GM12878 (cell line): ENCODE results near the gene TMEM192. TPM values are rescaled to one million over a fixed set of nuclear protein-coding genes. Genes with fewer than 3 reads are reported as not detected.

ENCODE experiments used
- ATAC-seq: fragments of 200-7000 bp; cut with Tn5 transposase; 3 replicates; pipeline ENCODE4 v1.9.1; 2020; ENCODE audit warnings: mild to moderate bottlenecking, moderate library complexity
- BruUV-seq: library from RNA; stranded (reverse); fragments of 400-500 nt; replicated peaks from 2 replicates; lab custom pipeline; 2021; lab: Mats Ljungman, UMichigan
- CTCF ChIA-PET: fragments of 300-600 bp; sonication (Branson Sonifier 250); formaldehyde crosslinking; extraction: SDS; loops from one replicate; lab custom pipeline; 2021; ENCODE audit warnings: inconsistent platforms; lab: Yijun Ruan, JAX
- POLR2A ChIA-PET: fragments of 350-600 bp; formaldehyde crosslinking; extraction: SDS; loops from one replicate; lab custom pipeline; 2021; ENCODE audit warnings: inconsistent platforms; lab: Charles Lee
- RAD21 ChIA-PET: fragments of 300-600 bp; sonication (Branson Sonifier 250); formaldehyde crosslinking; loops from one replicate; lab custom pipeline; 2023; ENCODE audit warnings: antibody characterized with exemption; ENCODE audit not compliant: unreplicated experiment; lab: Charles Lee
- SMC1A ChIA-PET: fragments of 300-600 bp; sonication (Branson Sonifier 250); formaldehyde crosslinking; loops from one replicate; lab custom pipeline; 2023; ENCODE audit not compliant: unreplicated experiment, uncharacterized antibody; lab: Charles Lee
- DNase-seq: peaks from one replicate; pipeline ENCODE4 v3.0.0-alpha.2; 2011; ENCODE audit warnings: low read depth, low spot score
- FAIRE-seq: peaks from 3 replicates; lab custom pipeline; 2011; peaks lifted over from hg19 to GRCh38; lab: Jason Lieb, UNC
- H2AFZ ChIP-seq: 2 replicates; pipeline ENCODE4 v1.6.0; 2011; ENCODE audit warnings: low read depth, low read length, control low read depth; ENCODE audit not compliant: control insufficient read depth
- H3K27ac ChIP-seq: 2 replicates; pipeline ENCODE4 v1.5.1; 2011; ENCODE audit warnings: control low read depth; ENCODE audit not compliant: control insufficient read depth, insufficient read depth
- H3K27me3 ChIP-seq, 2 experiments: replicated peaks in 1 of 2; 2 replicates each; pipeline versions ENCODE4 v1.6.0 to v1.6.1; 2011; ENCODE audit warnings: low read length in 1 of 2; ENCODE audit not compliant: control insufficient read depth in 2 of 2, insufficient read depth in 2 of 2
- H3K36me3 ChIP-seq, 2 experiments: 2 replicates each; pipeline ENCODE4 v1.5.1; 2011; ENCODE audit warnings: low read length in 1 of 2; ENCODE audit not compliant: control insufficient read depth in 2 of 2, insufficient read depth in 2 of 2
- H3K4me1 ChIP-seq: 2 replicates; pipeline ENCODE4 v1.6.1; 2011; ENCODE audit warnings: mild to moderate bottlenecking, low read length, moderate library complexity, mixed read lengths; ENCODE audit not compliant: control insufficient read depth, insufficient read depth
- H3K4me2 ChIP-seq: 2 replicates; pipeline ENCODE4 v1.6.0; 2011; ENCODE audit warnings: control low read depth; ENCODE audit not compliant: control insufficient read depth, insufficient read depth
- H3K4me3 ChIP-seq: fragments of 200-600 bp; sonication (generic); 2 replicates; pipeline ENCODE4 v1.5.1; 2016
- H3K79me2 ChIP-seq: 2 replicates; pipeline ENCODE4 v1.6.0; 2011; ENCODE audit warnings: low read length; ENCODE audit not compliant: control insufficient read depth, insufficient read depth
- H3K9ac ChIP-seq: 2 replicates; pipeline ENCODE4 v1.8.0; 2011; ENCODE audit warnings: low read length, control low read depth, mixed read lengths; ENCODE audit not compliant: control insufficient read depth, insufficient read depth
- H3K9me3 ChIP-seq: replicated peaks from 3 replicates; pipeline ENCODE4 v1.5.1; 2011; ENCODE audit warnings: mild to moderate bottlenecking, low read length; ENCODE audit not compliant: control insufficient read depth, insufficient read depth
- H4K20me1 ChIP-seq: 2 replicates; pipeline ENCODE4 v1.6.0; 2011; ENCODE audit not compliant: control insufficient read depth, insufficient read depth
- BCL3 ChIP-seq: IDR thresholded peaks from 2 replicates; pipeline ENCODE4 v1.6.1; 2011; ENCODE audit warnings: borderline replicate concordance, low read depth, mild to moderate bottlenecking, moderate library complexity, low read length; ENCODE audit not compliant: insufficient read depth, poor library complexity, severe bottlenecking
- BHLHE40 ChIP-seq, 2 experiments: fragments of 450-650 bp in 1 of 2; IDR thresholded peaks; 2 replicates each; pipeline ENCODE4 v1.6.1; 2011 to 2017; ENCODE audit warnings: low read depth in 2 of 2, borderline replicate concordance in 1 of 2, improper control_type of control experiment in 1 of 2, low read length in 1 of 2, mild to moderate bottlenecking in 1 of 2
- CHD2 ChIP-seq: IDR thresholded peaks from 2 replicates; pipeline ENCODE4 v1.6.1; 2011; ENCODE audit warnings: low read depth, low read length, improper control_type of control experiment, borderline replicate concordance
- CREB1 ChIP-seq: IDR thresholded peaks from 2 replicates; pipeline ENCODE4 v1.6.1; 2012; ENCODE audit warnings: low read depth, mild to moderate bottlenecking, inconsistent platforms
- FOS ChIP-seq: IDR thresholded peaks from 3 replicates; pipeline ENCODE4 v1.6.1; 2011; ENCODE audit warnings: borderline replicate concordance; ENCODE audit not compliant: insufficient read length; ENCODE audit errors: extremely low read depth
- GABPA ChIP-seq: IDR thresholded peaks from 2 replicates; pipeline ENCODE4 v1.6.1; 2014; ENCODE audit warnings: antibody characterized with exemption, low read depth, mild to moderate bottlenecking, inconsistent platforms
- IRF4 ChIP-seq: IDR thresholded peaks from 2 replicates; pipeline ENCODE4 v1.6.1; 2011; ENCODE audit warnings: low read depth, low read length
- MTA3 ChIP-seq: IDR thresholded peaks from 2 replicates; pipeline ENCODE4 v1.6.1; 2012; ENCODE audit warnings: low read length, inconsistent platforms, borderline replicate concordance
- NFYB ChIP-seq: IDR thresholded peaks from 2 replicates; pipeline ENCODE4 v1.6.1; 2011; ENCODE audit warnings: low read depth, mild to moderate bottlenecking, low read length, improper control_type of control experiment, moderate library complexity; ENCODE audit not compliant: insufficient read depth
- RBBP5 ChIP-seq: fragments of 200-600 bp; sonication (generic); conservative IDR thresholded peaks from 2 replicates; pipeline ENCODE4 v1.6.1; 2016
- SKIL ChIP-seq: fragments of 450-650 bp; IDR thresholded peaks from 2 replicates; pipeline ENCODE4 v1.6.1; 2017; ENCODE audit warnings: mild to moderate bottlenecking, low read depth, inconsistent platforms; ENCODE audit not compliant: poor library complexity, severe bottlenecking
- SMARCA5 ChIP-seq: fragments of 450-650 bp; IDR thresholded peaks from 2 replicates; pipeline ENCODE4 v1.6.1; 2017; ENCODE audit warnings: mild to moderate bottlenecking
- SREBF1 ChIP-seq: IDR thresholded peaks from 2 replicates; pipeline ENCODE4 v1.6.1; 2012; ENCODE audit warnings: mild to moderate bottlenecking, low read length
- TCF7 ChIP-seq: IDR thresholded peaks from 2 replicates; pipeline ENCODE4 v1.6.1; 2014; ENCODE audit warnings: antibody characterized with exemption, borderline replicate concordance
- in situ Hi-C: fragments of 300-500 bp; cut with MboI; formaldehyde crosslinking; loops from 9 replicates; pipeline ENCODE4 v1.14.3; 2018; ENCODE audit warnings: mixed read lengths
- intact Hi-C: fragments of 100-400 bp; cut with micrococcal nuclease; formaldehyde crosslinking; loops from one replicate; pipeline ENCODE4 v1.14.2; 2022; ENCODE audit not compliant: unreplicated experiment
- polyA plus RNA-seq, 11 experiments: library from polyadenylated mRNA; depleted of rRNA in 4 of 11; unstranded in 6 of 11; stranded (reverse) in 5 of 11; fragments of >200 nt; fragmentation: Nextera tagmentation in 4 of 11; fragmentation: Illumina TruSeq in 1 of 11; extraction: Ambion mirVana in 4 of 11; extraction: Trizol in 1 of 11; gene quantifications; 1 replicate in 1 of 11; 2 replicates in 10 of 11; pipeline versions ENCODE4 v1.2.1 to v1.2.3, GENCODE V29; 2011 to 2016; ENCODE audit warnings: inconsistent platforms in 2 of 11, missing spikeins in 2 of 11, low read depth in 1 of 11
- total RNA-seq, 4 experiments: library from RNA; depleted of rRNA in 3 of 4; stranded (reverse); fragments of >200 nt in 3 of 4; fragmentation: Illumina TruSeq in 1 of 4; extraction: Trizol in 1 of 4; gene quantifications; 2 replicates each; pipeline versions ENCODE4 v1.2.1 to v1.2.3, GENCODE V29; 2013 to 2021

The TMEM192 gene
- total and polyA plus RNA-seq, 10 of the 15 experiments (the other 5 are each of a cell fraction or from before 2014, with no cell fraction given), result 1.8 to 16.0 (median 10.0) TPM

- in situ Hi-C loops, result no loop called here
- CTCF ChIA-PET, result interaction anchor here (1.7 kb wide), 1 partner anchor 28 kb away, joined by 3 read pairs; no protein-coding TSS in a partner anchor
- Histone ChIP-seq H3K4me1 (no peaks in the 10 kb centered on the region), H3K27me3 (no peaks in the 10 kb centered on the region), H3K9ac (no peak overlapping the region), H4K20me1 (no peaks in the 10 kb centered on the region), H2AFZ (no peak overlapping the region), H3K4me2 (no peak overlapping the region), H3K27ac (no peak overlapping the region), H3K4me3 (no peak overlapping the region), H3K9me3 (no peaks in the 10 kb centered on the region; the same call in 2 of the 3 replicates), H3K36me3 (no peaks in the 10 kb centered on the region), H3K79me2 (no peaks in the 10 kb centered on the region)
- TF ChIP-seq MTA3 (no peak), GABPA (no peak), SKIL (no peak), IRF4 (no peak), FOS (no peak), RBBP5 (no peak), BHLHE40 (IDR thresholded peaks at IDR 0.05; ENCODE audit: borderline replicate concordance in 1 of 2, low read depth in 2 of 2, low read length in 1 of 2) (no peak), SMARCA5 (no peak), CREB1 (no peak), SREBF1 (no peak), TCF7 (no peak), NFYB (no peak), BCL3 (no peak), CHD2 (no peak)
- POLR2A ChIA-PET, result no interaction called here
- DNase-seq, result no peak
- RAD21 ChIA-PET, result no interaction called here
- no TSS peak for BruUV-seq
- SMC1A ChIA-PET, result no interaction called here
- FAIRE-seq, result no peak
- intact Hi-C loops, result no loop called here
- no peak for ATAC-seq
These were observed 46.1 kb upstream of the TMEM192 start for GRCh38 chr4:165158762-165159161.
